Ovary (tissue), 9 donors: ENCODE measurements around the gene SLC22A23. TPM values are rescaled to one million over a fixed set of nuclear protein-coding genes. Genes with fewer than 3 reads are reported as not detected.

Experiments used
- DNase-seq, 5 donors: peaks; one replicate each; pipeline ENCODE4 v3.0.0-alpha.2; 2019 to 2020
- H3K27ac ChIP-seq, 2 donors: fragments of 200-600 bp; one replicate each; pipeline versions ENCODE4 v1.5.1 to v1.8.0; 2019 to 2022
- H3K27me3 ChIP-seq: fragments of 200-600 bp; one replicate; pipeline ENCODE4 v1.8.0; 2022
- H3K36me3 ChIP-seq: fragments of 200-600 bp; sonication (generic); one replicate; pipeline ENCODE4 v1.5.1; 2019
- H3K4me1 ChIP-seq: one replicate; pipeline ENCODE4 v1.8.1; 2013; ENCODE audit warnings: mild to moderate bottlenecking, moderate library complexity; ENCODE audit not compliant: insufficient read depth
- H3K4me3 ChIP-seq: fragments of 200-600 bp; sonication (generic); one replicate; pipeline ENCODE4 v1.5.1; 2017
- H3K9me3 ChIP-seq, 2 donors: fragments of 200-600 bp in 1 of 2; sonication (generic) in 1 of 2; one replicate each; pipeline versions ENCODE4 v1.5.1 to v1.8.1; 2013 to 2019; ENCODE audit warnings: mild to moderate bottlenecking in 1 of 2, moderate library complexity in 1 of 2
- CTCF ChIP-seq, 3 donors: fragments of 450-650 bp in 2 of 3; fragments of 200-600 bp in 1 of 3; IDR thresholded peaks; one replicate each; pipeline versions ENCODE4 v1.5.1 to v1.8.0; 2016 to 2022; ENCODE audit warnings: antibody characterized with exemption in 3 of 3, mild to moderate bottlenecking in 1 of 3
- EP300 ChIP-seq: sonication (generic); formaldehyde crosslinking; IDR thresholded peaks from one replicate; pipeline ENCODE4 v1.6.1; 2017; ENCODE audit warnings: antibody characterized with exemption
- POLR2A ChIP-seq: fragments of 450-650 bp; IDR thresholded peaks from one replicate; pipeline ENCODE4 v1.6.1; 2017; ENCODE audit warnings: antibody characterized with exemption, mild to moderate bottlenecking, moderate library complexity
- WGBS, 3 donors: extraction: QIAGEN DNeasy Blood & Tissue Kit in 1 of 3; methylation state at CpG; one replicate each; pipeline versions ENCODE4 v1.1.5 to v1.1.7; 2013 to 2017; 5-methylcytosine and 5-hydroxymethylcytosine counted together
- intact Hi-C, 4 donors: fragments of 100-400 bp; cut with DNase I; formaldehyde crosslinking; loops; one replicate each; pipeline versions ENCODE4 v1.11.0 to v1.15.1; 2022 to 2023
- polyA plus RNA-seq, 2 donors: library from polyadenylated mRNA; stranded (reverse); fragments of 200-250 nt in 1 of 2; fragments of 350-450 nt in 1 of 2; fragmentation: Illumina TruSeq in 1 of 2; extraction: RNeasy Lipid Tissue Mini Kit (QIAGEN cat#74804) in 1 of 2; gene quantifications; one replicate each; pipeline ENCODE4 v1.2.3, GENCODE V29; 2013 to 2014
- total RNA-seq, 7 donors: library from RNA; depleted of rRNA in 2 of 7; stranded (reverse); fragments of >200 nt in 2 of 7; fragmentation: NEBNext Ultra II Directional in 3 of 7; extraction: Animal tissue kit (Norgen Biotek cat#: 25700) in 3 of 7; gene quantifications; one replicate each; pipeline versions ENCODE4 v1.1.0 to v1.2.4, GENCODE V29; 2016 to 2023
- donor health status: DM: no; HTN: no; CAD: no; lungs with moderate emphysema.
- donor health status: DM: no; HTN: no; CAD: no.
- donor health status: Bipolar disorder and iron deficiency.
- donor health status: DM: yes; HTN: yes; CAD: no.
- donor health status: DM: no; HTN: no; CAD: no.
- donor health status: DM: yes; HTN: yes; CAD: no.

SLC22A23 gene
- total and polyA plus RNA-seq, 9 donors, result 2.3 to 31.0 (median 5.2) TPM

GRCh38 chr6:3355358-3356055 is 101.3 kb downstream of the SLC22A23 start:
- Histone ChIP-seq H3K4me3 (peak overlapping the region; percentile 27), H3K27ac (peak overlapping the region; percentile 54 to 84), H3K9me3 (no peaks in the 10 kb centered on the region), H3K27me3 (no peaks in the 10 kb centered on the region), H3K36me3 (no peaks in the 10 kb centered on the region), H3K4me1 (peaks cover 8% of the 10 kb centered on the region)
- 8 to 13% (median 8%) methylated on average over 20 of the region's 20 CpGs for WGBS, 3 donors
- TF ChIP-seq POLR2A (no peak), CTCF (IDR thresholded peaks at IDR 0.05) (peak in 1 of 3 donors; percentile 5)
- DNase-seq, result peak; percentile 57 to 74 (median 63)
- intact Hi-C loops, result loop anchor here in 1 of 4 donors (5.0 kb wide), 1 partner anchor 1672 kb away; no protein-coding TSS in a partner anchor

- Histone ChIP-seq H3K27ac (peak overlapping the region; percentile 54 to 84), H3K4me1 (peaks cover 8% of the 10 kb centered on the region)
These were observed 101.9 kb downstream of the SLC22A23 start for GRCh38 chr6:3355011-3355357.

GRCh38 chr6:3353939-3354338 is 102.9 kb downstream of the SLC22A23 start:
- TF ChIP-seq CTCF (IDR thresholded peaks at IDR 0.05), result no peak
- WGBS, 3 donors, result 93 to 99% (median 96%) methylated on average over 5 of the region's 5 CpGs
- intact Hi-C loops, result no loop called here

More at GRCh38 chr6:3355011-3355357, 101.9 kb downstream of the SLC22A23 start:
- Histone ChIP-seq H3K36me3 (no peaks in the 10 kb centered on the region), H3K4me3 (no peak overlapping the region), H3K27me3 (no peaks in the 10 kb centered on the region), H3K9me3 (no peaks in the 10 kb centered on the region)
- 55 to 58% (median 56%) methylated on average over 4 of the region's 4 CpGs for WGBS, 3 donors
- intact Hi-C loops, result loop anchor here in 1 of 4 donors (5.0 kb wide), 1 partner anchor 1672 kb away; no protein-coding TSS in a partner anchor
- no peak for DNase-seq
- TF ChIP-seq EP300, result no peak
- TF ChIP-seq CTCF (IDR thresholded peaks at IDR 0.05), result no peak
- TF ChIP-seq POLR2A, result no peak

GRCh38 chr6:3353213-3353903 is 103.5 kb downstream of the SLC22A23 start:
- Histone ChIP-seq H3K27me3 (no peaks in the 10 kb centered on the region), H3K4me3 (no peak overlapping the region), H3K9me3 (no peaks in the 10 kb centered on the region), H3K4me1 (peaks cover 8% of the 10 kb centered on the region), H3K27ac (no peak overlapping the region), H3K36me3 (no peaks in the 10 kb centered on the region)
- 82 to 89% (median 84%) methylated on average over 9 of the region's 9 CpGs for WGBS, 3 donors
- intact Hi-C loops, result no loop called here
- no peak for DNase-seq
- no peak for TF ChIP-seq CTCF (IDR thresholded peaks at IDR 0.05)
- TF ChIP-seq EP300, result no peak
- no peak for TF ChIP-seq POLR2A

More at GRCh38 chr6:3353939-3354338, 102.9 kb downstream of the SLC22A23 start:
- Histone ChIP-seq H3K36me3 (no peaks in the 10 kb centered on the region), H3K27ac (no peak overlapping the region), H3K9me3 (no peaks in the 10 kb centered on the region), H3K4me1 (peaks cover 8% of the 10 kb centered on the region), H3K4me3 (no peak overlapping the region), H3K27me3 (no peaks in the 10 kb centered on the region)
- no peak for DNase-seq
